GM18520 (cell line): ENCODE results near the gene SPATA13.
"Not testable (repeated sequence)": the region's sequence is repeated elsewhere in the genome, so short reads cannot be mapped to it uniquely, and the experiment has no call there.

Experiments
- ATAC-seq: cut with Tn5 transposase; IDR thresholded peaks from one replicate; pipeline ENCODE4 v1.9.1; 2021; ENCODE audit not compliant: unreplicated experiment

The SPATA13 gene

GRCh38 chr13:24306632-24307031 lies 146.1 kb downstream of the SPATA13 start:
- ATAC-seq, result no peak

- ATAC-seq, result no peak
These were observed 146.9 kb downstream of the SPATA13 start for GRCh38 chr13:24307211-24308067.

- ATAC-seq, result no peak
These were observed 147.5 kb downstream of the SPATA13 start for GRCh38 chr13:24308068-24308445.

GRCh38 chr13:24308488-24309020 lies 148.0 kb downstream of the SPATA13 start:
- ATAC-seq, result no peak

- ATAC-seq, result not testable (repeated sequence)
These were observed 148.8 kb downstream of the SPATA13 start, which contains the start of gene C1QTNF9 for GRCh38 chr13:24309300-24309699. C1QTNF9 (plus strand) TSS chr13:24309580; CDS start chr13:24316004, 6,424 bp downstream.

GRCh38 chr13:24313439-24313838 lies 152.9 kb downstream of the SPATA13 start:
- no peak for ATAC-seq

GRCh38 chr13:24317835-24318234 lies 157.3 kb downstream of the SPATA13 start:
- ATAC-seq, result not testable (repeated sequence)

GRCh38 chr13:24318878-24319277 lies 158.4 kb downstream of the SPATA13 start:
- not testable (repeated sequence) for ATAC-seq

- ATAC-seq, result not testable (repeated sequence)
These were observed 159.1 kb downstream of the SPATA13 start for GRCh38 chr13:24319641-24320040.

GRCh38 chr13:24321416-24321815 lies 160.9 kb downstream of the SPATA13 start:
- ATAC-seq, result not testable (repeated sequence)

GRCh38 chr13:24322470-24322869 lies 161.9 kb downstream of the SPATA13 start:
- not testable (repeated sequence) for ATAC-seq

- no peak for ATAC-seq
These were observed 162.7 kb downstream of the SPATA13 start for GRCh38 chr13:24323036-24323738.

GRCh38 chr13:24323739-24324075 lies 163.2 kb downstream of the SPATA13 start:
- ATAC-seq, result no peak

GRCh38 chr13:24327598-24327997 lies 167.1 kb downstream of the SPATA13 start:
- not testable (repeated sequence) for ATAC-seq

- no peak for ATAC-seq
These were observed 167.6 kb downstream of the SPATA13 start for GRCh38 chr13:24328145-24328544.

- no peak for ATAC-seq
These were observed 178.2 kb downstream of the SPATA13 start for GRCh38 chr13:24338721-24339120.

- ATAC-seq, result no peak
These were observed 179.6 kb downstream of the SPATA13 start for GRCh38 chr13:24339937-24340607.

- ATAC-seq, result no peak
These were observed 180.1 kb downstream of the SPATA13 start for GRCh38 chr13:24340608-24340955.

GRCh38 chr13:24341439-24341838 lies 180.9 kb downstream of the SPATA13 start:
- no peak for ATAC-seq

GRCh38 chr13:24348385-24348784 lies 187.9 kb downstream of the SPATA13 start:
- no peak for ATAC-seq

- ATAC-seq, result no peak
These were observed 188.4 kb downstream of the SPATA13 start for GRCh38 chr13:24348797-24349515.
